Stomach (tissue), 4 donors: ENCODE results near the gene SCD.

Experiments
- POLR2AphosphoS5 ChIP-seq, 3 donors: sonication (generic); formaldehyde crosslinking; IDR thresholded peaks; one replicate each; pipeline ENCODE4 v1.6.1; 2016; ENCODE audit warnings: antibody characterized with exemption in 3 of 3
- TF ChIP-seq, protein P1 (sequence below), 7 experiments: fragments of 450-650 bp in 4 of 7; fragments of 200-600 bp in 3 of 7; sonication (generic) in 3 of 7; IDR thresholded peaks; one replicate each; pipeline ENCODE4 v1.5.1; 2016 to 2019; ENCODE audit warnings: antibody characterized with exemption in 7 of 7, control low read depth in 2 of 7, mild to moderate bottlenecking in 1 of 7

DNA sequence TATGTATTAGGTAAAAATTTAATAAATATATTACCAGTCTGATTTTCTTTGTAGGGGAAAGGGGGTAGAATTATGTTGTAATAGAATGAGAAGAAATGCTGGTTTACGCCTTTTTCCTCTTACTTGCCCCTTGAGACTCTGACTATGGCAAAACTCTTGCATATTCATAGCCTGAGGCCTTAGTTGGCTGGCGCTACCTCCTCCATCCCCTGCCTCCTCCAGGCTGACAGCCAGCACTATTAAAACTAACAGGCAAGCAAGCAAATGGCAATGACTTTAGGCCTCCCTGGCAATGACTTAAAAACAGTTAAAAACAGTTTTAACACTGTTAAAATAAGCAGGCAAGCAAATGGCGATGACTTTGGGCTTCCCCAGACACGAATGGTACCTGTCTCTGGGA, 31.4 kb upstream of the SCD start:
- TF ChIP-seq, protein P1, sequence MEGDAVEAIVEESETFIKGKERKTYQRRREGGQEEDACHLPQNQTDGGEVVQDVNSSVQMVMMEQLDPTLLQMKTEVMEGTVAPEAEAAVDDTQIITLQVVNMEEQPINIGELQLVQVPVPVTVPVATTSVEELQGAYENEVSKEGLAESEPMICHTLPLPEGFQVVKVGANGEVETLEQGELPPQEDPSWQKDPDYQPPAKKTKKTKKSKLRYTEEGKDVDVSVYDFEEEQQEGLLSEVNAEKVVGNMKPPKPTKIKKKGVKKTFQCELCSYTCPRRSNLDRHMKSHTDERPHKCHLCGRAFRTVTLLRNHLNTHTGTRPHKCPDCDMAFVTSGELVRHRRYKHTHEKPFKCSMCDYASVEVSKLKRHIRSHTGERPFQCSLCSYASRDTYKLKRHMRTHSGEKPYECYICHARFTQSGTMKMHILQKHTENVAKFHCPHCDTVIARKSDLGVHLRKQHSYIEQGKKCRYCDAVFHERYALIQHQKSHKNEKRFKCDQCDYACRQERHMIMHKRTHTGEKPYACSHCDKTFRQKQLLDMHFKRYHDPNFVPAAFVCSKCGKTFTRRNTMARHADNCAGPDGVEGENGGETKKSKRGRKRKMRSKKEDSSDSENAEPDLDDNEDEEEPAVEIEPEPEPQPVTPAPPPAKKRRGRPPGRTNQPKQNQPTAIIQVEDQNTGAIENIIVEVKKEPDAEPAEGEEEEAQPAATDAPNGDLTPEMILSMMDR (IDR thresholded peaks at IDR 0.05) = no peak
- TF ChIP-seq POLR2AphosphoS5 (IDR thresholded peaks at IDR 0.05) = no peak
